Thoracic aorta (tissue), 2 donors: ENCODE data around the gene KRTAP4-5. TPM values are rescaled to one million over a fixed set of nuclear protein-coding genes. Genes with fewer than 3 reads are reported as not detected.
"Not testable (repeated sequence)": the region's sequence is repeated elsewhere in the genome, so short reads cannot be mapped to it uniquely, and the experiment has no call there.

Source experiments
- ATAC-seq: fragments of 150-250 bp; one replicate; pipeline ENCODE4 v1.8.0; 2017; ENCODE audit warnings: low read depth; ENCODE audit not compliant: insufficient number of reproducible peaks, low FRiP score
- DNase-seq: peaks from one replicate; pipeline ENCODE4 v3.0.0-alpha.2; 2020; ENCODE audit warnings: low spot score
- H3K27ac ChIP-seq, 2 donors: fragments of 200-600 bp; sonication (generic); 1 replicate in 1 of 2; 2 replicates in 1 of 2; pipeline ENCODE4 v1.5.1; 2016; ENCODE audit warnings: mild to moderate bottlenecking in 2 of 2, moderate library complexity in 2 of 2
- H3K27me3 ChIP-seq: fragments of 200-600 bp; sonication (generic); replicated peaks from 2 replicates; pipeline ENCODE4 v1.6.0; 2016; ENCODE audit warnings: mild to moderate bottlenecking; ENCODE audit not compliant: insufficient read depth
- H3K36me3 ChIP-seq: fragments of 200-600 bp; sonication (generic); one replicate; pipeline ENCODE4 v1.5.1; 2016
- H3K4me1 ChIP-seq, 2 donors: fragments of 200-600 bp; sonication (generic); 1 replicate in 1 of 2; 2 replicates in 1 of 2; pipeline versions ENCODE4 v1.5.1 to v1.6.0; 2016; ENCODE audit warnings: low read depth in 2 of 2, mild to moderate bottlenecking in 1 of 2; ENCODE audit not compliant: control insufficient read depth in 1 of 2
- H3K4me3 ChIP-seq: fragments of 200-600 bp; sonication (generic); 2 replicates; pipeline ENCODE4 v1.5.1; 2016; ENCODE audit warnings: mild to moderate bottlenecking
- H3K9me3 ChIP-seq: fragments of 200-600 bp; sonication (generic); 2 replicates; pipeline ENCODE4 v1.5.1; 2016
- total RNA-seq, 2 donors: library from RNA; depleted of rRNA; stranded (reverse); fragments of >200 nt; gene quantifications; one replicate each; pipeline versions ENCODE4 v1.1.0 to v1.2.3, GENCODE V29; 2016
- TF ChIP-seq, protein P1 (sequence below): fragments of 200-600 bp; sonication (generic); IDR thresholded peaks from one replicate; pipeline ENCODE4 v1.5.1; 2019; ENCODE audit warnings: antibody characterized with exemption

The KRTAP4-5 gene
- total RNA-seq, 2 donors from 2014 or later = not detected

DNA sequence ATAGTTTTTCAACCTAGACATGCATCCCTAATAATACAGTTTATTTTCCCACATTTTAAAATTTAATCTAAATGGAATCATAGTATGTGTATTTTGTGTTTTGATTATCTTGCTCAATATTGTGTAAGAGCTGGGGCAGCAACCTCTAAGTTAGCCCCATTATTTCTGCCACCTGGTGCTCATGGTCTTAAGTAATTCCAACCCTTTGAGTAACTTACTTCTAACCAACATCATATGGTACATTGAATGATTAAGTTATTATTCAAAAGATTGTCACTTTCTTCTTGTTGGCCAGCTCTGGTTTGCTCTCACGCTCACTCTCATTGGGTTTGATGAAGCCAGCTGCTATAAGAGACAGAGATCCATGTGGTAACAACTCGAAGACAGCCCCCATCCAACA, 22.3 kb upstream of the KRTAP4-5 start:
- ATAC-seq = no peak
- H3K36me3 ChIP-seq = no peaks in the 10 kb centered on the region
- TF ChIP-seq, protein P1, sequence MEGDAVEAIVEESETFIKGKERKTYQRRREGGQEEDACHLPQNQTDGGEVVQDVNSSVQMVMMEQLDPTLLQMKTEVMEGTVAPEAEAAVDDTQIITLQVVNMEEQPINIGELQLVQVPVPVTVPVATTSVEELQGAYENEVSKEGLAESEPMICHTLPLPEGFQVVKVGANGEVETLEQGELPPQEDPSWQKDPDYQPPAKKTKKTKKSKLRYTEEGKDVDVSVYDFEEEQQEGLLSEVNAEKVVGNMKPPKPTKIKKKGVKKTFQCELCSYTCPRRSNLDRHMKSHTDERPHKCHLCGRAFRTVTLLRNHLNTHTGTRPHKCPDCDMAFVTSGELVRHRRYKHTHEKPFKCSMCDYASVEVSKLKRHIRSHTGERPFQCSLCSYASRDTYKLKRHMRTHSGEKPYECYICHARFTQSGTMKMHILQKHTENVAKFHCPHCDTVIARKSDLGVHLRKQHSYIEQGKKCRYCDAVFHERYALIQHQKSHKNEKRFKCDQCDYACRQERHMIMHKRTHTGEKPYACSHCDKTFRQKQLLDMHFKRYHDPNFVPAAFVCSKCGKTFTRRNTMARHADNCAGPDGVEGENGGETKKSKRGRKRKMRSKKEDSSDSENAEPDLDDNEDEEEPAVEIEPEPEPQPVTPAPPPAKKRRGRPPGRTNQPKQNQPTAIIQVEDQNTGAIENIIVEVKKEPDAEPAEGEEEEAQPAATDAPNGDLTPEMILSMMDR = no peak
- H3K27ac ChIP-seq = no peak overlapping the region
- no peaks in the 10 kb centered on the region for H3K4me1 ChIP-seq
- no peaks in the 10 kb centered on the region for H3K9me3 ChIP-seq
- H3K27me3 ChIP-seq = no peaks in the 10 kb centered on the region
- DNase-seq = no peak
- H3K4me3 ChIP-seq = no peak overlapping the region

DNA sequence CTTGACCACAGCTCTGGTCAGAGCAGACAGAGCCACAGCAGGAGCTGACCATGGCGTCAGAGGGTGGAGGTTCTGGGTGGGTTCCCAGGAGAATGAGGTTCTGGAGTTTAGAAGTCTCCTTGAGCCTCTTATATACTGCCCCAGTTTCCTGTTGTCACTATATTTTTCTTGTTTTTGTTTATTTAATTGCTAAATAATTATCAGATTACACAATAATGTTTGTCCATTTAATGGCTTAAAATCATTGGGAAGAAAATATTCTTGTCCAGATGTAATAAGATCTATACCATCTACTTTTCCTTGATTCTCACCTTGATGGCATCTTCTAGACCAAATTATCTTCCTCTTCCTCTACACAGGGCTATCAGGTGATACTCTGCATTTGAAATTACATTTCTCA, 18.5 kb upstream of the KRTAP4-5 start, which contains the start of gene KRTAP4-3:
TSS of gene KRTAP4-3 (minus strand) at position 101 of the 400 bp plus-strand sequence. CDS start at position 52, 49 bp downstream.
- DNase-seq = no peak
- ATAC-seq = no peak
- Histone ChIP-seq H3K4me3 (no peak within 1 kb of the TSS), H3K9me3 (no peaks in the 10 kb centered on the region), H3K4me1 (no peaks in the 10 kb centered on the region), H3K27me3 (no peaks in the 10 kb centered on the region), H3K36me3 (no peaks in the 10 kb centered on the region), H3K27ac (no peak within 1 kb of the TSS)
- TF ChIP-seq, protein P1 = no peak

DNA sequence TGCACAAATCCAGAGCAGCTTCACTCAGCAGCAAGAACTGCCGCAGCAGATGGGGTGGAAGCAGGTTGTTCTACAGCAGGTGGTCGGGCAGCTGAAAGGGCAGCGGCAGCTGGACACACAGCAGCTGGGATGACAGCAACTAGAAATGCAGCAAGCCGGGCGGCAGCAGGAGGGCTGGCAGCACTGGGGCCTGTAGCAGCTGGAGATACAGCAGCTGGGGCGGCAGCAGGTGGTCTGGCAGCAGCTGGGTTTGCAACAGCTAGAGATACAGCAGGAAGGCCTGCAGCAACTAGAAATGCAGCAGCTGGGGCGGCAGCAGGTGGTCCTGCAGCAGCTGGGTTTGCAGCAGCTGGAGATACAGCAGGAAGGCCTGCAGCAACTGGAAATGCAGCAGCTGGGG, 17.9 kb upstream of the KRTAP4-5 start:
- Histone ChIP-seq H3K4me1 (no peaks in the 10 kb centered on the region), H3K27me3 (no peaks in the 10 kb centered on the region), H3K9me3 (no peaks in the 10 kb centered on the region), H3K36me3 (no peaks in the 10 kb centered on the region), H3K4me3 (no peak overlapping the region), H3K27ac (no peak overlapping the region)
- no peak for ATAC-seq
- TF ChIP-seq, protein P1 = no peak
- DNase-seq = no peak

DNA sequence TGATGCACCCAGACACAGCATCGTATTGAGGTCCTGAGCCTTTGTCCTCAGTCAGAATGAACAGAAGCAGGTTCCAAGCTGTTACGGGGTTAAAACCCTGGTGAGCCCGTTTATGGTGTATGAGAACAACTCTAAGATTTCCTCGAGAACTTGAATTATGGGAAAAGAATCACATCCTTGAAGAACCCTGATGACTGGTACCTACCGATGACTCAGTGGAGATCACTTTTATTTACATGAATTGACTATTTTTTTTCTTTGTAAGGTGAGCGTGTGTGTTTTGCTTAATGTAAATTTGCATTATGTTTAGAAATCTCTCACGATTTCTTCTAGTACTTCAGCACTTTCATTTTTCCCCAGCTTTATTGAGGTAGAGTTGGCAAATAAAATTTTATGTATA, 14.2 kb upstream of the KRTAP4-5 start:
- Histone ChIP-seq H3K27me3 (no peaks in the 10 kb centered on the region), H3K36me3 (no peaks in the 10 kb centered on the region), H3K27ac (no peak overlapping the region), H3K9me3 (no peaks in the 10 kb centered on the region), H3K4me1 (no peaks in the 10 kb centered on the region), H3K4me3 (no peak overlapping the region)
- ATAC-seq = no peak
- DNase-seq = no peak
- TF ChIP-seq, protein P1 = no peak

DNA sequence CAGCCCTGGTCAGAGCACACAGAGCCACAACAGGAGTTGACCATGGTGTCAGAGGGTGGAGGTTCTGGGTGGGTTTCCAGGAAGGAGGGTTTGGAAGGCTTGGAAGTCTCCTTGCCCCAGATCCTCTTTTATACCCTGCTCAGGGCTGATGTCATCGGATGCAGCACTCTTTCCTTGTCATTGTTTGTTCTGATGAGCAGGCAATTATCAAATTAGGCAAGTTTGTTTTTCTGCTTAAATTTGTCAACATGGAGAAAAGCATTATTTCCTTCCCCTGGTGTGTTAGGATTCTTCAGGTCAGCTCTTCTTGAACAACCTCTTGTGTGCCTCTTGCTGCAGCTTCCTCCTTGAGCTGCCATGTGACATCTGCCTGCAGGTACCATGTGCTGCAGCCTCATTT, 11.0 kb upstream of the KRTAP4-5 start, which contains the start of gene KRTAP4-4:
TSS of gene KRTAP4-4 (minus strand) at position 101 of the 400 bp plus-strand sequence. CDS start at position 44, 57 bp downstream.
- Histone ChIP-seq H3K4me1 (no peaks in the 10 kb centered on the region), H3K27ac (no peak within 1 kb of the TSS), H3K4me3 (no peak within 1 kb of the TSS), H3K27me3 (no peaks in the 10 kb centered on the region), H3K9me3 (no peaks in the 10 kb centered on the region), H3K36me3 (no peaks in the 10 kb centered on the region)
- no peak for ATAC-seq
- TF ChIP-seq, protein P1 = no peak
- DNase-seq = no peak

DNA sequence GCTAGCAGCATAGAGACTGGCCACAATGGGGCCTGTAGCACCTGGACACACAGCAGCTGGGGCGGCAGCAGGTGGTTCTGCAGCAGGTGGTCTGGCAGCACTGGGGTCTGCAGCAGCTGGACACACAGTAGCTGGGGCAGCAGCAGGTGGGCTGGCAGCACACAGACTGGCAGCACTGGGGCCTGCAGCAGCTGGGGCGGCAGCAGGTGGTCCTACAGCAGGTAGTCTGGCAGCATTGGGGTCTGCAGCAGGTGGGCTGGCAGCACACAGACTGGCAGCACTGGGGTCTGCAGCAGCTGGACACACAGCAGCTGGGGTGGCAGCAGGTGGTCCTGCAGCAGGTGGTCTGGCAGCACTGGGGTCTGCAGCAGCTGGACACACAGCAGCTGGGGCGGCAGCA, 10.6 kb upstream of the KRTAP4-5 start:
- not testable (repeated sequence) for ATAC-seq, H3K4me1 ChIP-seq, H3K4me3 ChIP-seq, DNase-seq, H3K27me3 ChIP-seq, H3K27ac ChIP-seq, H3K9me3 ChIP-seq, H3K36me3 ChIP-seq
